SU-DHL-6 (cell line): ENCODE data around the gene RHEX.
A peak's percentile ranks its signal among the peaks of the same experiment; 100 is the strongest.

ENCODE experiments used
- H2AFZ ChIP-seq: fragments of 200-600 bp; sonication (generic); 2 replicates; pipeline ENCODE4 v1.6.1; 2014; ENCODE audit warnings: low read depth, mild to moderate bottlenecking, moderate library complexity, mixed read lengths, antibody characterized with exemption, low read length; ENCODE audit not compliant: severe bottlenecking
- H3F3A ChIP-seq: fragments of 200-600 bp; shearing (Covaris generic); 2 replicates; pipeline ENCODE4 v1.6.0; 2016; ENCODE audit warnings: antibody characterized with exemption, mild to moderate bottlenecking; ENCODE audit not compliant: insufficient read depth
- H3K27ac ChIP-seq: fragments of 200-600 bp; sonication (generic); 2 replicates; pipeline ENCODE4 v1.5.1; 2016; ENCODE audit warnings: low read depth, mild to moderate bottlenecking, low read length, moderate library complexity, mixed read lengths
- H3K27me3 ChIP-seq: fragments of 200-600 bp; sonication (generic), shearing (Covaris generic); 2 replicates; pipeline ENCODE4 v1.6.0; 2014; ENCODE audit warnings: mild to moderate bottlenecking, low read length
- H3K36me3 ChIP-seq: fragments of 200-600 bp; sonication (generic); 2 replicates; pipeline ENCODE4 v1.6.1; 2014; ENCODE audit warnings: mild to moderate bottlenecking, low read length, mixed read lengths
- H3K4me2 ChIP-seq: fragments of 300-600, 200-600 bp; shearing (Covaris generic), sonication (generic); 2 replicates; pipeline ENCODE4 v1.6.0; 2014; ENCODE audit warnings: low read length, low read depth, mild to moderate bottlenecking; ENCODE audit not compliant: poor library complexity, severe bottlenecking
- H3K4me3 ChIP-seq: fragments of 200-600 bp; sonication (generic); 2 replicates; pipeline ENCODE4 v1.5.1; 2014; ENCODE audit warnings: antibody characterized with exemption, low read length, mild to moderate bottlenecking, mixed read lengths; ENCODE audit not compliant: insufficient read depth, poor library complexity, severe bottlenecking
- H3K79me2 ChIP-seq: fragments of 200-600 bp; sonication (generic); 2 replicates; pipeline ENCODE4 v1.6.1; 2014; ENCODE audit warnings: mild to moderate bottlenecking, low read length, moderate library complexity; ENCODE audit not compliant: insufficient read depth
- H3K9ac ChIP-seq: fragments of 200-600 bp; sonication (generic); 2 replicates; pipeline ENCODE4 v1.7.0; 2014; ENCODE audit warnings: mild to moderate bottlenecking, low read length
- H3K9me2 ChIP-seq: fragments of 200-600 bp; sonication (generic); replicated peaks from 2 replicates; pipeline ENCODE4 v1.6.1; 2014; ENCODE audit warnings: low read length; ENCODE audit not compliant: insufficient read depth
- H3K9me3 ChIP-seq: fragments of 200-600 bp; sonication (generic); 2 replicates; pipeline ENCODE4 v1.6.1; 2014; ENCODE audit warnings: low read length, mixed read lengths; ENCODE audit not compliant: insufficient read depth
- H4K20me1 ChIP-seq: fragments of 200-600 bp; sonication (generic); 2 replicates; pipeline ENCODE4 v1.6.1; 2014; ENCODE audit warnings: low read depth, mild to moderate bottlenecking, antibody characterized with exemption, low read length, moderate library complexity, mixed read lengths
- EZH2phosphoT487 ChIP-seq: fragments of 200-600 bp; sonication (generic), shearing (Covaris generic); conservative IDR thresholded peaks from 2 replicates; pipeline ENCODE4 v1.6.1; 2018; ENCODE audit warnings: mild to moderate bottlenecking, antibody characterized with exemption, low read length, moderate library complexity, mixed read lengths
- TF ChIP-seq, protein P1 (sequence below): fragments of 200-600 bp; sonication (generic); IDR thresholded peaks from one replicate; pipeline ENCODE4 v1.5.1; 2017; ENCODE audit warnings: antibody characterized with exemption, mild to moderate bottlenecking, low read length, moderate library complexity; ENCODE audit not compliant: insufficient read depth, poor library complexity, severe bottlenecking

The RHEX gene

GRCh38 chr1:206105464-206105995 lies 52.6 kb downstream of the RHEX start:
- Histone ChIP-seq H3K4me3 (no peak overlapping the region), H3K9me2 (no peaks in the 10 kb centered on the region), H2AFZ (no peak overlapping the region), H3K27ac (no peak overlapping the region), H3K36me3 (no peaks in the 10 kb centered on the region), H3K9me3 (no peaks in the 10 kb centered on the region), H3K4me2 (no peak overlapping the region), H3K9ac (no peak overlapping the region), H3F3A (no peaks in the 10 kb centered on the region), H4K20me1 (no peaks in the 10 kb centered on the region), H3K79me2 (no peaks in the 10 kb centered on the region), H3K27me3 (no peaks in the 10 kb centered on the region)
- no peak for TF ChIP-seq EZH2phosphoT487
- TF ChIP-seq, protein P1, sequence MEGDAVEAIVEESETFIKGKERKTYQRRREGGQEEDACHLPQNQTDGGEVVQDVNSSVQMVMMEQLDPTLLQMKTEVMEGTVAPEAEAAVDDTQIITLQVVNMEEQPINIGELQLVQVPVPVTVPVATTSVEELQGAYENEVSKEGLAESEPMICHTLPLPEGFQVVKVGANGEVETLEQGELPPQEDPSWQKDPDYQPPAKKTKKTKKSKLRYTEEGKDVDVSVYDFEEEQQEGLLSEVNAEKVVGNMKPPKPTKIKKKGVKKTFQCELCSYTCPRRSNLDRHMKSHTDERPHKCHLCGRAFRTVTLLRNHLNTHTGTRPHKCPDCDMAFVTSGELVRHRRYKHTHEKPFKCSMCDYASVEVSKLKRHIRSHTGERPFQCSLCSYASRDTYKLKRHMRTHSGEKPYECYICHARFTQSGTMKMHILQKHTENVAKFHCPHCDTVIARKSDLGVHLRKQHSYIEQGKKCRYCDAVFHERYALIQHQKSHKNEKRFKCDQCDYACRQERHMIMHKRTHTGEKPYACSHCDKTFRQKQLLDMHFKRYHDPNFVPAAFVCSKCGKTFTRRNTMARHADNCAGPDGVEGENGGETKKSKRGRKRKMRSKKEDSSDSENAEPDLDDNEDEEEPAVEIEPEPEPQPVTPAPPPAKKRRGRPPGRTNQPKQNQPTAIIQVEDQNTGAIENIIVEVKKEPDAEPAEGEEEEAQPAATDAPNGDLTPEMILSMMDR: no peak

GRCh38 chr1:206106328-206107167 lies 53.6 kb downstream of the RHEX start:
- H3K27ac ChIP-seq: no peak overlapping the region
- H3K4me3 ChIP-seq: no peak overlapping the region
- no peaks in the 10 kb centered on the region for H3K9me3 ChIP-seq
- TF ChIP-seq, protein P1: peak; percentile 63
- no peak for TF ChIP-seq EZH2phosphoT487
- H4K20me1 ChIP-seq: no peaks in the 10 kb centered on the region
- H3K4me2 ChIP-seq: no peak overlapping the region
- H3K9ac ChIP-seq: no peak overlapping the region
- H2AFZ ChIP-seq: no peak overlapping the region
- no peaks in the 10 kb centered on the region for H3K36me3 ChIP-seq
- H3K27me3 ChIP-seq: no peaks in the 10 kb centered on the region
- no peaks in the 10 kb centered on the region for H3K79me2 ChIP-seq
- H3K9me2 ChIP-seq: no peaks in the 10 kb centered on the region
- H3F3A ChIP-seq: no peaks in the 10 kb centered on the region

GRCh38 chr1:206107168-206107544 lies 54.2 kb downstream of the RHEX start:
- Histone ChIP-seq H3K4me2 (no peak overlapping the region), H4K20me1 (no peaks in the 10 kb centered on the region), H3K9me3 (no peaks in the 10 kb centered on the region), H2AFZ (no peak overlapping the region), H3K27ac (no peak overlapping the region), H3K4me3 (no peak overlapping the region), H3K36me3 (no peaks in the 10 kb centered on the region), H3F3A (no peaks in the 10 kb centered on the region), H3K9ac (no peak overlapping the region), H3K79me2 (no peaks in the 10 kb centered on the region), H3K27me3 (no peaks in the 10 kb centered on the region), H3K9me2 (no peaks in the 10 kb centered on the region)
- TF ChIP-seq EZH2phosphoT487: no peak
- TF ChIP-seq, protein P1: no peak
